NCI-H82 treated with DMSO at 0.1 percent for 48 hours (cell line): ENCODE measurements around the gene GPX4.

Experiments
- DNase-seq: peaks from one replicate; lab custom pipeline; 2025; ENCODE audit not compliant: unreplicated experiment; lab: John Stamatoyannopoulos, UW

The GPX4 gene

DNA sequence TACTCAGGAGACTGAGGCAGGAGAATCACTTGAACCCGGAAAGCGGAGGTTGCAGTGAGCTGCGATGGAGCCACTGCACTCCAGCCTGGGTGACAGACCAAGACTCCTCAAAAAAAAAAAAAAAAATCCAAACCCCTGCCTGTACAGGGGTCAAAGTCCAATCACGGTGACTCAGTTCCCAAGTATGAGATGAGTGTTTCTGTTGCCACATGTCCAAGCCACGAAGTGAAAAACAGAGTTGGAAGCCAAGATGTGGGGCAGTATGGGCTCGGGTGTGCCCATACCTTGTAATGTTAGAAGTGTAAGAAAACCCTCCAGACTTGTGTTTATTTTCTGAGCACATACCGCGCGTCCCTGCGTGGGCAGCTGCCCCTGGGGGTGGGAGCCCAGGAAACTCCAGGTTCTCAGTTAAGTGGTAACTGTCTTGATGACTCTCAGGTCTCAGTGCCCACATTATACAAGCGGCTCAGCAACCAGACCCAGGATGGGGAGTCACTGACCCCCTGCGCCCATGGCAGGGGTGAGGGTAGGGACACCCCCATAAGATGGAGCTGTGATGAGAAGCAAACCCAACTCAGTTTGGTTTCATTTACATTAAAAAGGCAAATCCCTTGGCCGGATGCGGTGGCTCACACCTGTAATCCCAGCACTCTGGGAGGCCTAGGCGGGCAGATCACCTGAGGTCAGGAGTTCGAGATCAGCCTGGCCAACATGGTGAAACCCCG is 1.2 kb upstream of the GPX4 start:
- no peak for DNase-seq

DNA sequence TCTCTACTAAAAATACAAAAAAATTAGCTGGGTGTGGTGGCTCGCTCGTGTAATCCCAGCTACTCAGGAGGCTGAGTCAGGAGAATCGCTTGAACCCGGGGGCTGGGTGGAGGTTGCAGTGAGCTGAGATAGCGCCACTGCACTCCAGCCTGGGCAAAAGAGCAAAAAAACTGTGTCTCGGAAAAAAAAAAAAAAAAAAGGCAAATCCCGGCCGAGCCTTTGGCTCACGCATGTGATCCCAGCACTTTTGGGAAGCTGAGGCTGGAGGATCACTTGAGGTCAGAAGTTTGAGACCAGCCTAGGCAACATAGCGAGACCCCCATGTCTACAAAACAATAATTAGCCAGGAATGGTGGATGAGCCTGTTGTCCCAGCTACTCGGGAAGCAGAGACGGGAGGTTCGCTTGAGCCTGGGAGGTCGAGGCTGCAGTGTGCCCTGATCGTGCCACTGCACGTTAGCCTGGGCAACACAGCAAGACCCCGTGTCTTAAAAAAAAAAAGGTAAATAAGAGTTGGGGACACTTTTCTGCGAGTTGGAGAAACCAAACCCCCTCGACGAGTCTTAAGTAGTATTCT is 574 bp upstream of the GPX4 start:
- no peak for DNase-seq

DNA sequence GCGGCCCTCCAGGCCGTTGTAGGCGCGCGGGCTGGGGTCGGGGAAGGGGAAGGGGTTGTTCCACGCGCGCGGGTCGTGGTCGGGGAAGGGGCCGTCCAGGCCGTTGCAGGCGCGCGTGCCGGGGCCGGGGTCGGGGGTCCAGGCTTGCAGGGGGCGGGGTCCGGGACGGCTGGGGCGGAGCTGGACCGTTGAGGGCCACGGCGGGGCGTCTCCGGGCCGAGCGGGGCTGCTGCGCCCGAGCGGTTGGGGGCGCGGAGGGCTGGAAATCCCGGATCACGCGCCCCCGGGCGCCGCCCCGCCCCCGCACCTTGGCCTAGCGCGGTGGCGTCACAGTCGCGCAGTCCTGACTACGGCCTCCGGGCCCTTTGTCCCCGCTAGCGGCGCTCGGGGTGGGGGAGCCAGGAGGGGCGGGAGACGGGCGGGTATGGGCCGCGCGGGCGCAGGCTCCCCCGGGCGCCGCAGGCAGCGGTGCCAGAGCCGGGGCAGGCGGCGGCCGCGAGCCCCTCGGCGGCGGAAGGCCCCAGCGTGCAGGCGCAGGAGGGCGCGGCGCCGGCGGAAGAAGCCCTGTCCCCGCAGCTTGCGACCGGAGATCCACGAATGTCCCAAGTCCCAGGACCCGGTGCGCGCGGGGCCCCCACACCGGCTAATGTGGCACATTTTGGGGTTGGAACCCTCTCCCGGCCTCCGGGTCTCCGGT is 665 bp downstream of the GPX4 start:
- no peak for DNase-seq

DNA sequence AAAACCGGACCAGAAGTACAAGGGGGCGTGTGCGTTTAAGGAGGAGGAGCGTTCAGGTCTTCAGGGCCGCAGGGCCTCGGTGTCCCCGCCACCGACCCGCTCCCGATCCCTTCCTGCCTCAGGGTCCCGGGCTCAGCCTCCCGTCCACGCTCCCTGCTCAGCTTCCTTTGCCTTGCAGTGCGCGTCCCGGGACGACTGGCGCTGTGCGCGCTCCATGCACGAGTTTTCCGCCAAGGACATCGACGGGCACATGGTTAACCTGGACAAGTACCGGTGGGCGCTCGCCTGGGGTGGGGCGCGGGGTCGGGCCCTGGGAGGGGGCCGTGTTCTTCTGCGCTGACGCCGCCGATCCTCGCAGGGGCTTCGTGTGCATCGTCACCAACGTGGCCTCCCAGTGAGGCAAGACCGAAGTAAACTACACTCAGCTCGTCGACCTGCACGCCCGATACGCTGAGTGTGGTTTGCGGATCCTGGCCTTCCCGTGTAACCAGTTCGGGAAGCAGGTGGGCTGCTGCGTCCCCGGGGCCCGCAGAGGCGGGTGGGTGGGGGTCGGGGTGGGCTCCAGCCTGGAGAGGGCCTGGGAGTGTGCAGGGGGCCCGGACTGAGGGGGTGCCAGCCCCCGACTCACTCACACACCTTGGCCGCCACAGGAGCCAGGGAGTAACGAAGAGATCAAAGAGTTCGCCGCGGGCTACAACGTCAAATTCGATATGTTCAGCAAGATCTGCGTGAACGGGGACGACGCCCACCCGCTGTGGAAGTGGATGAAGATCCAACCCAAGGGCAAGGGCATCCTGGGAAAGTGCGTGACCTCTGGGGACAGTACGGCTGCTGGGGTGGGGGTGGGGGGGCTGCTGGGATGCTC is 1.4 kb downstream of the GPX4 start:
- no peak for DNase-seq

DNA sequence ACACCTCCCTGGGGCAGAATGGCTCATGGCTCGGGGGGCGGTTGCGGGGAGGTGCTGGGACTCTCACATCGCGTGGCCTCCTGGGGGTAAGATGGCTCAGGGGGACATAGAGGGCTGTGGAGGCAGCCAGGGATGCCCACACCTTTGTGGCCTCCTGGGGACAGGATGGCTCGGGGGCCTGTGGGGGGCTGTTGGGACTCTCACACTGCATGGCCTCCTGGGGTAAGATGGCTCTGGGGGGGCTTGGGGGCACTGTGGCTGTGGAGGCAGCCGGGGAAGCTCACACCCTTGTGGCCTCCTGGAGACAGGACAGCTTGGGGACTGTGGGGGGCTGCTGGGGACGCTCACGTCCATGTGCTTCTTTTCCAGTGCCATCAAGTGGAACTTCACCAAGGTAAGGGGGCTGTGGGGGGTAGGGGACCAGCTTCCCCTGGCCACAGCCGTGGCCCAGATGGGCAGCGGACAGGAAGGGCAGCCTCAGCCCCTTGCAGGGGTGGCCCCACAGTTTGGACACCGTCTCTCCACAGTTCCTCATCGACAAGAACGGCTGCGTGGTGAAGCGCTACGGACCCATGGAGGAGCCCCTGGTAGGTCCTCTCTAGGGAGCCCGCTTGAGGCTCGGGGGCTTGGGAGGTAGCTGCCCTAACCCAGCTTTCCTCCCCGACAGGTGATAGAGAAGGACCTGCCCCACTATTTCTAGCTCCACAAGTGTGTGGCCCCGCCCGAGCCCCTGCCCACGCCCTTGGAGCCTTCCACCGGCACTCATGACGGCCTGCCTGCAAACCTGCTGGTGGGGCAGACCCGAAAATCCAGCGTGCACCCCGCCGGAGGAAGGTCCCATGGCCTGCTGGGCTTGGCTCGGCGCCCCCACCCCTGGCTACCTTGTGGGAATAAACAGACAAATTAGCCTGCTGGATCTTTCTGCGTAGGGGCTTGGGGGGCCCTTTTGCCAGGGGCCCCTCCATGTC is 2.4 kb downstream of the GPX4 start:
- DNase-seq, result no peak

DNA sequence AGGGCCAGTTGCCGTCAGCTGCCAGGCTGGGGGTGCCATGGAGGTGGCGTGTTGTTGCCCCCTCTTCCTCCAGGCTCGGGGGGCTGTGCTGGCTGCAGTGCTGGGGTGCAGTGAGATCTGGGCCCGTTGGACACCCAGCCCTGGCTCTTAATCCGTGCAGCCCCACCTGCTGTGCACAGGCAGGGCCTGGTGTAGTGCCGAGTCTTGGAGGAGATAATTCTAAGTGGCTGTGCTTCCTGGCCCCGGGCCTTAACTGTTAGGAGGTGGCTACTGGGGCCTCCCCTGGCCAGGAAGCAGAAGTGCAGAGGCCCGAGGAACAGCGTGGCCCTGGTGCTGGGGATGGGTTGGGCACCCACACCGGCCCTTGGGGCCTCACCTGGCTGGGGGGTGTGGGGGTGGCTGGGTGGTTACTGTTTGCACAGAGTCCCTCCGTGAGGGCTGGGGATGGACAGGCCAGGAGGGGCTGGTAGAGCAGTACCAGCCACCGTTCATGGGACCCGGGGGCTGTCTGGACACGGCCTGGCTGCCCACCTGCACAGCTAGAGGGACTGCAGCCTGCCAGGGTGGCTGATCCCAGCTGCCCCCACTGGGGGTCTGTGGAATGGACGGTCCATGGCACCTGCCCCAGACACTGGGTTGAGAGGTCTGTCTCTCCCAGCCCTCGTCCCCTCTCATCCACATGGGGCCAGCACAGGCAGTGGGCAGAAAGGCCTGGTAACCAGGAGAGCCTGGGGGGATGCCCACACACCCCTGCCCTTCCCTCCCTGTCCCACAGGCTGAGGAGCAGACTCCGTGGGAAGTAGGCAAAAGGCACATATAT is 3.3 kb downstream of the GPX4 start:
- DNase-seq, result no peak

DNA sequence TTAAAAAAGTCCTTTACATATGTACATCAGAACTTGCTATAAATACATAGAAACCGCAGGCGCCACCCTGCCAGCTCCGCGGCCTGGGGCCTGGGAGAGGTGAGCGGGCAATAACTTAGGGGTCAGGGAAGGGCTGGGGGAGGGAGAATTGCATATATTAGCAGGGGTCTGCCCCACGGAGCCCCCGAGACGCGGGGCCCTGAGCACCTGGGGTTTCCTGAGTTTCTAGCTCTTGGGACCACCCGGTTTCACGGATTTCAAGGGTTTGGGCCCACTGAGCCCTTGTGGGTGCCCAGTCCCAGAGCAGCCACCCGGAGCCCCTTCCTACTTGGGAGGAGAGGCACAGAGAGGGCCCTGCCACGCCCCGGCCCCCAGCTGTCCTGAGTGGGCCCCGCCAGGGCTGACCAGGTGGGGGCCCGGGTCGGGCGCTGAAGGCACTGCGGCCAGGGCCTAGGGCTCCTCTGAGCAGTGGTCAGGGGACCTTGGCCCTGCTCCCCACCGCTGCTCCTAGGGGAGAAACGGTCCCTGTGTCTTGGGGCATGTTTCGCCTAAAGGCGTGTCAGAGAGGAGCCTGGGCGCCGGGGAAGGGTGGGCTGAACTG is 4.0 kb downstream of the GPX4 start:
- DNase-seq, result no peak

DNA sequence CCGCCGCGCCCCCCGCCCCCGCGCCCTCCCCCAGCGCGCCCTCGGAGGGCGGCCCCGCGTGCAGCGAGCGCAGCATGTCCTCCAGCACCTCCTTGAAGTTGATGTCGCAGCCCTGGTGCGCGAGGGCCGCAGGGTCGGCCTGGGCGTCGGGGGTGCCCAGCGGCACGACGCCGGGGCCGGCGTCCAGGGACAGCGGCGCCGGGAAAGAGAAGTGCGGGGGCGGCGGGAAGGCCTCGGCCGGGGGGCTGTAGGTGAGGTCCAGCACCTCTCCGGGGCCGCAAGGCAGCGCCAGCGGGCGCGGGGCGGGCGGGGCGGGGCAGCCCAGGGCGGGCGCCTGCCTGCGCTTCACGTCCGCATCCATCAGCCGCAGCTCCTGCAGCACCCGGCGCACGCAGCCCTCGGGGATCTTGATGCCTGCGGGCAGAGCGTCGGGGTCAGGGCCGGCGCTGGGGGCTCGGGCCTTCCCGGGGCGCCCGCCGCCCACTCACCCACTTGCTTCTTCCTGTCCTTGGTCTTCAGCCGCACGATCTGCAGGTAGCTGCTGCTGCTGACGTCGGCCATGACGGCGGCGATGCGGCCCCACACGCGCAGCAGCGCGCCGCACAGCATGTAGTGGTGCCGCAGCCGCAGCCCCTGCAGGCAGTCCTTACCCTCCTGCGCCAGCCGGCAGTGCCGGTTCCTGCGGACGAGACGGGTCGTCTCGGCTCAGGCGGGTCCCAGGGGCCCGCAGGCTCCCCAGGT is 4.7 kb downstream of the GPX4 start:
- no peak for DNase-seq

DNA sequence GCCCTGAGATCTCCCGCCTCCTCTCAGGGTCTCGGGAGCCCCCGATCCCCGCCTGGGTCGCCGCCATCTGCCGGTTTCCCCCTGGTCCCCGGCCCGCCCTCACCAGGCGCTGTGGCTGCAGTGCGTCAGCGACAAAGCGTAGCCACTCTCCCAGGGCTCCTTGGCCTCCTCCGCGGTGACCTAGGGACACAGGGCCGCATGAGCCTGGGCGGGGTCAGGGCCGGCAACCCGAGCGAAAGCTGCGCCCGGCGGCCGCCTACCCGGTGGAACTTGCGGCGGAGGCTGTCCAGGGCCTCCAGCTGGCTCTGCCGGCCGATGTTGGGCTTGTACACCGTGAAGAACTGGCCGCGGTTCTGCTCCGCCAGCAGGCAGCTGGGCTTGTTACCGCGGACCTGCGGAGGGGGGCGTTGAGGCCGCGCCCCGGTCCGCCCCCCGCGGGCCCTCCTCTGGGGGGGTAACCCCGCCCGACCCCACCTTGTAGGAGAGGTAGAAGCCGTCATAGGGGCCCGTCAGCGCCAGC is 5.3 kb downstream of the GPX4 start:
- no peak for DNase-seq

DNA sequence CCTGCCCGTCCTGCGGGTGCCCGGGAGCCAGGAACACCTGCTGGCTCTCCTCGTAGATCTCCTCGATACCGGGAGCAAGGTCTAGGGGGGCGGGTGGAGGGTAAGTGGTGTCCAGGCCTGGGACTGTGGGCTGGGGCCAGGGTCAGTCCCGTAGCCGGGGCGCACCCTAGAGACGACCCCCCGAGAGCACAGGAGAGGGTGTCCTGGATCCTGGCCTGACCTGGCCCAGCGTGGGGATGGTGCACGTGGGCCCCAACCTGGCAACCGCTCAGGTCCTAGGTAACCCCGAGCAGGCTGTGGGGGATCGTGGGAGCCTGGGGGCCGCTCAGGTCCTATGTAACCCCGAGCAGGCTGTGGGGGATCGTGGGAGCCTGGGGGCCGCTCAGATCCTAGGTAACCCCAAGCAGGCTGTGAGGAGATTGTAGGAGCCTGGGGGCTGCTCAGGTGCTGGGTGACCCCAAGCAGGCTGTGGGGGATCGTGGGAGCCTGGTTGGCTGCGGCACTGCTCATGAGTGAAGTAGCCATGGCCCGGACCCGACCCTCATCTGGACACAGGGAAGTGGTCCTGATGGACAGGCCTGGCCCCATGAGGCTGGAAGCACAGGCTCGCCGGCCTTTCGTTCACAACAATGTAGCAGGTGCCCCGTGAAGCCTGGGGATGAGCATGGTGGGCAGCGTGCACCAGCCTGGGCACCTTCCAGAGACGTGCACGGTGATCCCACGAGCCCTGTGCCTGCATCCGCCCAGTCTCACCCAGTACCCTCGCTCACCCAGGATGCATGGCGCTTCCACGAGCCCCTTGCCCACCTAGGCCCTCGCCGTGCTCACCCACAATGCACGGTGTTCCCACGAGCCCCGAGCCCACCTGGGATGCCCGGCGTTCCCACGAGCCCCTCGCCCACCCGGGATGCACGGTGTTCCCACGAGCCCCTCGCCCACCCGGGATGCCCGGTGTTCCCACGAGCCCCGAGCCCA is 6.2 kb downstream of the GPX4 start:
- no peak for DNase-seq

DNA sequence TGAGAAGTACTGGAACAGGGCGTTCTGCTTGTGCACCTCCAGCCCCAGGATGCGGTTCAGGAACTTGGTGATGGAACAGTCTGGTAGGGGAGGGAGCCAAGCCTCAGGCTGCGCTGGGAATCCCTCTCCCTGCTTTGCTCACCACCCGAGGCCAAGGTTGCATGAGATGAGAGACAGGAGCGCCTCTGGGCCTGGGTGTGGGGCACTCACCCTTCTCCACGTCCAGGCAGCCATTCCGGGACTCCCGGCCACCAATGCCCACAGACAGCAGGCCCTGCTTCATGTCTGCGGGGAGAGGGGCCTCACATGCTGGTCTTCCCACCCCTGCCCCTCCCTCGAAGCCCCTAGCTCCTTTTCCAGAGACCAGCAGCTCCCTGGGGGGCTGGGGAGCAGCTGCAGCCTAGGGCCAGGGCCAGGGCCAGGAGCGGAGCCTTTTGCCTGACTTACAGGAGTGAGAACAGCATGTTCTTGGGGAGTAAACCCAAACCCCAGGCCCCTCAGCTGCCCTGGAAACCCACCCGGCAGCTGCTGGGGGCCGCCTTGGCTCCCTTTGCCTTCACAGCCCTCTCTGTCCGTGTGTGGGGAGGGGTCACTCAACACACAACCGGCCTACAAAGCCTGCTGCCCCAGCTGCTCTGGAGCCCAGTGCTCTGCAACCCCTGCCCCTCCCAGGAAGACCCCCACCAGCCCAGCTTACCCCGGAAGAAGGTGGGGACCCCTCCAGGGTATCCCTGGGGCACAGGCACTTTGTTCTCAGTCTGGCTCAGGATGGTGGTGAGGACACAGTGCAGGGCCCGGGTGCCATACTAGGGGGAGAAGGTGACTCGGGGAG is 7.2 kb downstream of the GPX4 start:
- DNase-seq, result no peak

DNA sequence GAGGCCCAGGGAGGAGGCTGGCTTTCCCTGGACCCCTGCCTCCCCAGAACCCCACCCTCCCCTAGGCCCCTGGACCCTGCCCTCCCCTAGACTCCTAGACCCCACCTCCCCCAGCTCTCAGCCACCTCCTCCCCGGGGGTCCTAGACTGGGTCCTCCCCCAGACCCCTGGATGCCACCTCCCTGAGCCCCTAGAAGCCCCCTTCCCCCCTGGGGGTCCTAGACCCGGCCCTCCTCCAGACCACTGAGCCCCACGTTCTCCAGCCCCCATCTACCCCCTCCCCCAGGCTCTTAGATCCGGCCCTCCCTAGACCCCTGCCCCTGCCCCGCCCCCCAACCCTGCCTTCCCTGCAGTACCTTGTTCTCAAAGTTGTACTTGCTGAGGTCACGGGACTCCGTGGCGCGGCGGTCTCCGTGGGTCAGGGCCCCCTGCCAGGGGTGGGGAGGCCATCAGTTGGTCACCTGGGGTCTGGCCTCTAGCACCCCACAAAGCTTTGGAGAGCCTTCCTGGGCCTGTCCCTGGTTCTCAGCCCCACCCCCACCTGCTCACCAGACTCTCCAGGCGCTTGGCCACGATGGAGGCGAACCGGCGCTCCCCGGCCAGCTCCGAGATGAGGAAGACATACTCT is 8.0 kb downstream of the GPX4 start:
- no peak for DNase-seq

DNA sequence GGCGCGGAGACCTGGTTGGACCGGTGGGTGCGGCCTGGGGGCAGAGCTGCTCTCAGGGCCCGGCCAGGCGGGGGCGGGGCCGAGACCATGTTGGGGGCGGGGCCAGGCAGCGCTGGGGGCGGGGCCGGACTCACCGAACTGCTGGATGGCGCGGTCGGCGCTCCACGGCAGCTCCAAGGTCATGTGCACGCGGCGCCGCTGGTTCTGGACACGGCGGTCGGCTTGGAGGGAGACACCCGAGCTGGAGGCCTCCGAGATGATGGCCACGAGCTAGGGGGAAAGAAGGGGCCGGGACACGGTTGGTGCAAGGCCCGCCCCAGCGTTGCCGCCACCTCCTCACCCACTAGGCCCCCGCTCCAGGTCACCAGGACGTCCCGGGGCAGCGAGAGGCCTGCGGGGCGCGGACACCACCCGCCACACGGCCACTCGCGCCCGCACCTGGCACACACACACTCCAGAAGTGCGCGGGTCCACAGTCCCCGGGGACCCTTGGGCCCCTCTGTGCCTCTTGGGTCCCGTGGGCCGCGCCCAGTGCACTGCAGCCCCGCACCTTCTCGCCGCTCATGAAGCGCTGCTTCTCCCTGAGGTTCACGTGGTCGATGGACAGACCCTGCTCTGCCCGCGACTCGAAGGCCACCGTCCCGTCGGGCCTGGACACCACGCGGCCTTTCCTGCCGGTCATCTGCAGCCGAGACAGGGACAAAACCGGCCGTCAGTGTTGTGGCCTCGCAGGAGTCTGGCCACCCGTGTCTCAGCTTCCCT is 8.7 kb downstream of the GPX4 start:
- DNase-seq, result no peak

DNA sequence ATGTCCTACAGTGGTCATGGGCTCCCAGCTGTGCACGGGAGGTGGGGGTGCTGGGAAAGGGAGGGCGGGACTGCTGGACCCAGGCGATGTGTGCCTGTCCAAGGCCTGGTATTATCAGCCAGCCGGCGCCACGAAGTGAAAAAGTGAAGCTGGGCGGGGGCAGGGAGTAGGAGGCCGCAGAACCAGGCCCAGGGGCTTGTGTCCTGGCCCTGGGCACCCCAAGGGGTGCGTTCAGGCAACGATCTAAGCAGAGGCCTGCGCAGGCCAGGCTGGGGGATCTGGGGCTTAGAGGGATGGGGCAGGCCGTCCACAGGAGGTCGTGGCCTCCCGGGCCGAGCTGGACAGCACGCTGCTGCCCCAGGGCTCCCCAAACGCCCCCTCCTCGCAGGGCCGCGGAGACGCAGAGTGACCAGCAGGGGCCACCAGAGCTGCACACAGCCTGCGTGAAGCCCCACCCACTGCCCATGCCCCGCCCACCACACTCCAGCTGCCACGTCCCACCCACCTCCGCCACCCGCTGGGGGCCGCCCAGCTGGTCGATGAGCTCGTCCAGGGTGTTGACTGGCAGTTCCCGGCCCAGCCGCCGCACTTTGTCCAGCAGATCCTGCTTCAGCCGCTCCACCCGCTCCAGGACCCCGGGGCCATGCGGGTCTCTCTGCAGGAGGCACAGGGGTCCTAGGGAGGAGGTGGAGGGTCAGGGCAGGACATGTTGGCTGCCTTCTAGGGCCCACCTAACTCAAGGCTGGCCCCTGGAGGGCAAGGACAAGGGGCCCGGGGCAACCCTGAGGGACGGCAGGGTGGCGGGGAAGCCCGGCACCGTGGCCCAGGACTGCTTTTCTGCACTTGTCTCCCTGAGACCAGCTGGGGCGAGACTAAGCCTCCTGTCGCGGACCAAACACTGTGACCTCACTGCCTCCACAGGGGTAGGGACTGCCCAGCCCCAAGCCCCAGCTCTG is 9.5 kb downstream of the GPX4 start:
- peak; percentile 65 for DNase-seq
